ENCODE measurements around the gene TMEM120B.
A peak's percentile ranks its signal among the peaks of the same experiment; 100 is the strongest.
"Not testable (repeated sequence)": the region's sequence is repeated elsewhere in the genome, so short reads cannot be mapped to it uniquely, and the experiment has no call there.

TMEM120B gene

GRCh38 chr12:121776190-121777098 lies 63.9 kb downstream of the TMEM120B start:
- DNase-seq: peak; percentile 95

DNA sequence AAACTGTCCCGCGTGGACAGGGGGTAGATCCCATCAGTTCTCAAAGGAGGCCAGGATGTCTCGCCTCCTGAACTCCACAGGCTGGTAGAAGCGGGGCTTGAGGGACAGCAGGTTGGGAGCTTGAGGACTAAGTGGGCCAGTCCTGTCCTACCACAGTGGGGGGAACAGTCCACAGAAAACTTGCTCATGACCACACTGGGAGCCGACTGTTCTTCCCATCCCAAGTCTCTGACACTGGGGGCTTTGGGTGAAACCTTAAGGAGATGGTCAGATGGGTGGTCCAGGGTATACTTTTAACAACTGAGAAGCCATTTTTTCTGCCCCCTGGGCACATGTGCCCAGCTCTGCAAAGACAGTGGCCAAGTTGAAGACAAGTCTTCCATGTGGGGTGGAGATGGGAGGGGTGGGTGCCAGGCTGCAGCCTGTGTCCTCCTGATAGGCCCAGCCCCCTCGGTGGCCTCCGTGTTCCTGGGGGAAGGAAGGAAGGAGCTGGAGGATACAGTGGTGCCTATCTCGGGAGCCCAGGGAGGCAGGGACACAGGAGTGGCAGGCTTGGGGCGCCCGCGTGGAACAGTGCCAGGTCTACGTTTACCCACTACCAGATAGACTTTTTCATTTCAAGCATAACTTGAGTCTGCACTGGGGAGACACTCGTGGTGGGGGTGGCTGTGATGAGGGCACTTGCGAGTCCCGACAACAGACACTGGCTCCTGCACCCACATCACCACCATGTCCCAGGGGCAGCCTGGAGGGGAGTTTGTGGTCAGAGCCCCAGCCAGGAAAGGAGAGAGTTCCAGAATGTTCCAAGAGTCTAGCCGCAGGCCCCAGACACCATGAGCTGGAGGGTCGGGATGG lies 66.2 kb downstream of the TMEM120B start:
- no peak for DNase-seq

DNA sequence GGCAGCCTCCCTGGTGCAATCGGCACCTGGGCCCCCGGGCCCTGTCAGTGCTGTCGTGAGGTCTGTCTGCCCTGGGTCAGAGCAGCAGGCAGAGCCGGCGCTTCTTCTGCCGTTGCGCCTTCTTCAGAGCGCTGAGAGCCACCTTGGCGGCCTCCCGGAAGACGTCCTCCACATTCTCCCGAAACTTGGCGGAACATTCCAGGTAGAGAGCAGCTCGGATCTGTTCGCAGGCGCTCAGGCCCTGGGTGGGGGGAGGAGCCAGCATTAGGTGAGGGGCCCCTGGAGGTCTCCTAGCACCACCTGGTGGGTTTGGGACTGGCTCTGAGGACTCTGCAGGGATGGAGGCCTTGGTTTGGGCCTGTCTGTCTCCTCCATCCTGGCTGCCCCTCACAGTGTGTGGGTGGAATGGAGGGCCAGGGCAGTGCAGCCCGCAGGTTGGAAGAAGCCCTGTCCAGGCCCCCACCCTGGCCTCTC lies 66.9 kb downstream of the TMEM120B start:
- no peak for DNase-seq

- no peak for DNase-seq
Measured at GRCh38 chr12:121780429-121780828, 67.9 kb downstream of the TMEM120B start.

GRCh38 chr12:121781484-121781997 lies 69.0 kb downstream of the TMEM120B start:
- DNase-seq: no peak

DNA sequence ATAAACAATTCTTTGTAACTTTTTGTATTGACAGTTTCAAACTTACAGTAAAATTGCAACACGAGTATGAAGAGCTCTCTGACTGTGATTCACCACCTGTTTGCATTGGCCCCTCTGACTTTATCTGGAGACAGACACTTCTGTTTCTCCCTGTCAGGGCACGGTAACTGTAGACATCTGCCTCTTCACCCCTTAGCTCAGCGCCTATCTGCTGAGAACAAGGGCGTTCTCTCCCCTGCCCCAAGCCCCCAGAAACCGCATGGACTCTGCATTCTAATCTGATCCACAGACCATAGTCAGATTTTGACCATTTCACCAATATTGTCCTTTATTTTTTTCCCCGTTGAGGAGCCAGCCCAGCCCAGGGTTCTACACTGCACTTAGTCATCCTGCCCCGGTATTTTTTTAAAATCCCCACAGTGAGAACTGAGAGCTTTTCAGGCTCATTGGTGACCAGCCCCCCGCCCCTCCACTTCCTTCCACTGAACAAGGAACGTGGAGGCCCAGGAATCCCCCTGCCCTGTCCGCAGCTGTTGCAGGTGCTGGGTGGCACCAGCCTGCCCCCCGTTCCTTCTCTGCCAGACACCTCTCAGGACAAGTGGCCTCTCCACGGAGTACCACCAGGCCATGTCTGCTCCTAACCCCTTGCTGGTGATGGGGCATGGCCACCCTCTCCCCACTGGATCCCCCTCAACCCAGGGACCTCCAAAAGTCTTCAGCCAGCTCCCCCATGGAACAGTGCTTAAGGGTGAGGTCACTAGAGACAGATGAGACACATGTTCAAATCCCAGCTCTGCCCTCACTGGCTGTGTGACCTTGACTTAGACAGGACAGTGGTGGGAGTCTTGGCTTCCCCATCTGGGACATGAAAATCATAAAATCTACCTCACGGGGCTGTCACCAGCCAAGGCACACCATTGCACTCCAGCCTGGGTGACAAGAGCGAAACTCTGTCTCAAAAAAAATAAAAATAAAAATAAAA lies 69.7 kb downstream of the TMEM120B start:
- DNase-seq: peak; percentile 63

GRCh38 chr12:121783766-121784165 lies 71.2 kb downstream of the TMEM120B start:
- no peak for DNase-seq

GRCh38 chr12:121784460-121784859 lies 71.9 kb downstream of the TMEM120B start:
- no peak for DNase-seq

DNA sequence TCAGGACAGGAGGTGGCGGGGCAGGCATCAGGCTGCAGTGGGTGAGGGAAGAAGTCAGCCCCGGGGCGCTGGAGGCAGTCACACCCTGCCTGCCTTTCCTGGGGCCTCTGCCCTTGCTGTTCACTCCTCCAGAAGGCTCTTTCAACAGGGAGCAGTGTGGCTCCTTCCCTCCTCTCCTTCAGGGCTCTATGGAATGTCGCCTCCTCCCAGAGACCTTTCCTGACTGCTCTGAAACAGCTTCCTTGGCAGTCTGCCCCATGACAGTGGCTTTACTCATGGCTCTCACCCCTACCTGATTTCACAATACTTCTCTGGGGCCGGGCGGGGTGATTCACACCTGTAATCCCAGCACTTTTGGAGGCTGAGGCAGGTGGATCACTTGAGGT lies 73.9 kb downstream of the TMEM120B start:
- peak; percentile 53 for DNase-seq

- DNase-seq: no peak
Measured at GRCh38 chr12:121787063-121788025, 74.8 kb downstream of the TMEM120B start.

DNA sequence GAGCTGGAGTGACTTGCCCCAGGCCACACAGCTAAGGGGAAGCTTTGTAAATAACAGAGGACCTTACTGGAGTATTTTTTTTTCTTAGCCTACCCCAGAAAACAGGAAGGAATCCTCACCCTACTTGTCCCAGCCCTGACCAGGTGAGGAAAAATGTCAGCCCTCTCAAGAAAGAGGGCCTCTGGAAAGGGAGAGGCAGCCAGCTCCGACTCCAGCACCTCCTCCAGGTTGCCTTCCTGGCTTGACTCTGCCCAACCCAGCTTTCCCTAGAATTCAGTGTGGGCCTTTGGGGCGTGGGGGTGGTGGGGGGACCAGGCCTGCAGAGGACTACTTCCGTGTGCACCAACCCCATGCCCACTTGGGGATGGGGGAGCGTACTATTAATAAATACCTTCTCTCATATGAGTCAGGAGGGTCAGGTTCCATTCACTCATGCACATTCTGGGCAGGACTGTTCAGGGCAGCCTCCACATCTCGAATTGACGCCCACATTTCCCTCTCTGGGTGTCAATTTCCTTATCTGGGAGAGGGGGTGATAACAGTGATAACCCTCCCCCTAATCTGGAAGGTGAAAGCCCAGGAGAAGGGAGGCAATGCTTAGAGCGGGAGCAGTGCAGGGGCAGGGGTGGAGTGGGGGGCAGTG lies 75.7 kb downstream of the TMEM120B start:
- DNase-seq: no peak

DNA sequence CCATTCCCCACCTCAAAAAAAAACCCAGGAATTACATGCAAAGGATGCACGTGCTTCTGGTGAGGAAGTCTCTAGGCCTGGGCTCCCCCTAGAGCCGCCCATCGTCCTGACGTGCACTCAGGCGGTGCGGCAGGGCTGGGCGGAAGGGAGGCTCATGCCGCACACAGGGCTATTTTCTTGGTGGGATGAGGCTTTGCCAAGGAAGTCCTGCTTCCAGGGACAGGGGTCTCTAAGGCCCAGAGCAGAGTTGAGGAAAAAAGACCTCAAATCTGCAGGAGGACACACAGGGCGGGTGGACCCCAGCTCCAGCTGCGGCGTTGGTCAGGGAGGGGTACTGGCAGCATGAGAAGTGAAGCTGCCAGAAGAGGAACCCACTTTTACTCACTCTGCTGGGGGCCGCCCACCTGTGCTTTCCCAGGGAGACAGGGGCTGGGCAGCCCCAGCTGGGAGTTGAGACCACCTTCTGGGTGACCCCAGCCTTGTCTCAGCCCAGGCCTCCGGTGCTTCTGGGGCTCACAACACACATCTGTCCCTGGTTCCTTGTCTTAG lies 76.8 kb downstream of the TMEM120B start:
- peak; percentile 45 for DNase-seq

- DNase-seq: peak; percentile 94
Measured at GRCh38 chr12:121789800-121790728, 77.5 kb downstream of the TMEM120B start.

DNA sequence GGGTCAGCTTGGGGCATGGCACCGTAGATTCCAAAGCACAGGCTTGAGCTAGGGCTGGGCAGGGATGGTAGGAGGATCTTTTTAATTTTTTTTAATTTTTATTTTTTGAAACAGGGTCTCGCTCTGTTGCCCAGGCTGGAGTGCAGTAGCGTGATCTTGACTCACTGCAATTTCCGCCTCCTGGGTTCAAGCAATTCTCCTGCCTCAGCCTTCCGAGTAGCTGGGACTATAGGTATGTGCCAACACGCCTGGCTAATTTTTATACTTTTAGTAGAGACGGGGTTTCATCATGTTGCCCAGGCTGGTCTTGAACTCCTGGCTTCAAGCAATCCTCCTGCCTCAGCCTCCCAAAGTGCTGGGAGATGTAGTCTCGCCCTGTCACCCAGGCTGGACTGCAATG lies 78.2 kb downstream of the TMEM120B start:
- DNase-seq: not testable (repeated sequence)

DNA sequence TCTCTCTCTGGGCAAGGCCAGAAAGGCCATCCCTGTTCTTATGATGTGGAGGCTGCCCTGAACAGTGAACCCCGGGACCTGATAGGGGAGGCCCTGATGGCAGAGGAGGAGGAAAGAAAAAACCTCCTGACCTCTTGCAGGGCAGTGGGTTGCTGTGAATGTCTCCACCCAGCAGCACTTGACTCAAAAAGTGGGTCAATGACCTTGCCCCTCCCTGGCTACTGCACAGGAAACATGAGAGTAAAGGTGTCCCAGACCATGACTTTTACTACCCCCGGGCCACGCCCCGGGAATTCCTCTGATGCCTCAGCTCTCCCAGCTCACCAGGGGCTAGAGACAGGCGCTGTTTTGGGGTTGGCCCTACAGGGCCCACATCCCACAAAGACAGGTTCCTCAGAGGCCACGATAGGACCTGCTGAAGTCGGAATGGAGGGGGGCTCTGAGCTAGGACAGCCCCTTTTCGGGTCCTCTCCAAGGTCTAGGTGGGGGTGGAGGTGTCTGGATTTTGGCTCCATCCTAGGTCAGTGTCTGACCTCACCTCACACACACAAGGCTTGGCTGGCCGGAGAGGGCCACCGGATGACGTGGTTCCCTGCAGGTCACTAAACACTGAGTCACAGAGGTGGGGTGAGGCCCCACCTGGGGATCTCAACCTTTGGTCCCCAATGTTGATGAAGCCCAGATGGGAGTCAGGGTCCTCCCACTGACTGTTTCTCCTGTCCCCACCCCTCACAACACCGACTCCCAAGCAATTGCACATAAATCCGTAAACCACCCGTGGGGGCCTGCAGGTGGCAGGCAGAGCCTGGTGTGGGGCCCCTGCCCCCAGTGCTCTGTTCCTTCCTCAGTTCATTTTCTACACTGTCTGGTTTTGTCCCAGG lies 79.4 kb downstream of the TMEM120B start:
- peak; percentile 44 for DNase-seq

DNA sequence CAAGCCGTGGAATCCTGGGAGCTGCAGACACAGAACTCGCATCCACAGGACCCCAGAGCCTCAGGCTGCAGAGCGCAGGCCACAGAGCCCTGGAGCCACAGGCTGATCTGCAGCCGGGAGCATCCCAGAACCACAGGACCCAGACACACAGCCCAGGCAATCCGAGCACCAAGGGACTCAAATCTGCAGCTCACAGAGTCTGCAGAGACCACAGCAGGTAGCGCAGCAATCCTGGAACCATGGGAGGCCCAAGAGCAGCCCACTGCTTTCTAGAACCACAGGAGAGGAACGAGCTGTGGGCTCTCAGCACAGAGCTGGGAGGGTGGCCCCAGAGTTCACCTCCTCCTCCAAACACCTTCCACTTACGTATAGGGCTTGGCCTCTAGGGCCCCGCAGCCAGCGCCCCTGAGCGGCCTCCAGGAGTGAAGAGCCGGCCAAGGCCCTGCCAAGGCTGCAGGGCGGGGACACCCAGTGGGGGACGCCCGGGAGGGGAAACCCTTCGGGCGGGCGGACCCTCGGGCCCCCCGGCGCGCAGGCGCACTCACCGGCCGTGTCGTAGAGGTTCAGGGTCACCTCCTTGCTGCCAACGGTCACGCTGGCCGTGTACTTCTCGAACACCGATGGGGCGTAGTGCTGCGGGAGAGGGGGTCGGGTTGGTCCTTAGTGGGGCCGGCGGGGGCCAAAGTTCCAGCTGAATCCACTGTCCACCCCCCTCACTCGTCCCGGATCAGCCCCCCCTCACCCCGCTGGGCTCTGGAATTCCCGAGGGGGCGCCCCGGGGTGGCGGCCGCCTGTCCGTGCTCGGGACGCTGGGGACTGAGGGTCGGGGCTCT lies 80.3 kb downstream of the TMEM120B start:
- peak; percentile 50 for DNase-seq

- peak; percentile 70 for DNase-seq
Measured at GRCh38 chr12:121793440-121793837, 80.9 kb downstream of the TMEM120B start, which contains the start of gene RHOF. Gene RHOF, minus strand, starts transcription at chr12:121793688. Its CDS starts 55 bp downstream, at chr12:121793633.

Data from activated CD8-positive, alpha-beta memory T cell treated with anti-CD3 and anti-CD28 coated beads, Interleukin-2, amount 50 U/mL, for 4 hours (primary cell).